ENCODE measurements around the gene SAMD4B. TPM values are rescaled to one million over a fixed set of nuclear protein-coding genes. Genes with fewer than 3 reads are reported as not detected.

The SAMD4B gene
- total and polyA plus RNA-seq, 9 of the 15 experiments (the other 6 are each of a cell fraction or from before 2014, with no cell fraction given), result 3.4 to 90.5 (median 38.0) TPM

- no peak for TF ChIP-seq VEZF1 (CRISPR knock-in tag; IDR thresholded peaks at IDR 0.05)
- 0 out of 2 replicates have a peak, but pooled peaks have one; percentile 22 for TF ChIP-seq FOXJ2 (tag; IDR thresholded peaks at IDR 0.05)
- peak; percentile 31 for TF ChIP-seq TAF1 (IDR thresholded peaks at IDR 0.05; ENCODE audit: control insufficient read depth, extremely low read depth, insufficient read depth, low read length, severe bottlenecking)
- no peak for TF ChIP-seq SREBF2 (CRISPR knock-in tag; IDR thresholded peaks at IDR 0.05)
- TF ChIP-seq BDP1 (IDR thresholded peaks at IDR 0.05; ENCODE audit: insufficient read depth, insufficient read length), result no peak
- no peak for TF ChIP-seq PTRF (tag; IDR thresholded peaks at IDR 0.05)
- TF ChIP-seq ILK (tag; IDR thresholded peaks at IDR 0.05; ENCODE audit: borderline replicate concordance, low read depth), result no peak
- TF ChIP-seq, protein P1, sequence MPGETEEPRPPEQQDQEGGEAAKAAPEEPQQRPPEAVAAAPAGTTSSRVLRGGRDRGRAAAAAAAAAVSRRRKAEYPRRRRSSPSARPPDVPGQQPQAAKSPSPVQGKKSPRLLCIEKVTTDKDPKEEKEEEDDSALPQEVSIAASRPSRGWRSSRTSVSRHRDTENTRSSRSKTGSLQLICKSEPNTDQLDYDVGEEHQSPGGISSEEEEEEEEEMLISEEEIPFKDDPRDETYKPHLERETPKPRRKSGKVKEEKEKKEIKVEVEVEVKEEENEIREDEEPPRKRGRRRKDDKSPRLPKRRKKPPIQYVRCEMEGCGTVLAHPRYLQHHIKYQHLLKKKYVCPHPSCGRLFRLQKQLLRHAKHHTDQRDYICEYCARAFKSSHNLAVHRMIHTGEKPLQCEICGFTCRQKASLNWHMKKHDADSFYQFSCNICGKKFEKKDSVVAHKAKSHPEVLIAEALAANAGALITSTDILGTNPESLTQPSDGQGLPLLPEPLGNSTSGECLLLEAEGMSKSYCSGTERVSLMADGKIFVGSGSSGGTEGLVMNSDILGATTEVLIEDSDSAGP (CRISPR knock-in tag; IDR thresholded peaks at IDR 0.05), result no peak
- TF ChIP-seq RBM34 (IDR thresholded peaks at IDR 0.05; ENCODE audit: borderline replicate concordance, insufficient read depth, low read length), result no peak
- TF ChIP-seq, protein P2, sequence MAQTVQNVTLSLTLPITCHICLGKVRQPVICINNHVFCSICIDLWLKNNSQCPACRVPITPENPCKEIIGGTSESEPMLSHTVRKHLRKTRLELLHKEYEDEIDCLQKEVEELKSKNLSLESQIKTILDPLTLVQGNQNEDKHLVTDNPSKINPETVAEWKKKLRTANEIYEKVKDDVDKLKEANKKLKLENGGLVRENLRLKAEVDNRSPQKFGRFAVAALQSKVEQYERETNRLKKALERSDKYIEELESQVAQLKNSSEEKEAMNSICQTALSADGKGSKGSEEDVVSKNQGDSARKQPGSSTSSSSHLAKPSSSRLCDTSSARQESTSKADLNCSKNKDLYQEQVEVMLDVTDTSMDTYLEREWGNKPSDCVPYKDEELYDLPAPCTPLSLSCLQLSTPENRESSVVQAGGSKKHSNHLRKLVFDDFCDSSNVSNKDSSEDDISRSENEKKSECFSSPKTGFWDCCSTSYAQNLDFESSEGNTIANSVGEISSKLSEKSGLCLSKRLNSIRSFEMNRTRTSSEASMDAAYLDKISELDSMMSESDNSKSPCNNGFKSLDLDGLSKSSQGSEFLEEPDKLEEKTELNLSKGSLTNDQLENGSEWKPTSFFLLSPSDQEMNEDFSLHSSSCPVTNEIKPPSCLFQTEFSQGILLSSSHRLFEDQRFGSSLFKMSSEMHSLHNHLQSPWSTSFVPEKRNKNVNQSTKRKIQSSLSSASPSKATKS (CRISPR knock-in tag; IDR thresholded peaks at IDR 0.05), result no peak
- no peak for TF ChIP-seq ETV5 (CRISPR knock-in tag; IDR thresholded peaks at IDR 0.05; ENCODE audit: low read depth)
- no peak for TF ChIP-seq ESRRA (IDR thresholded peaks at IDR 0.05; ENCODE audit: borderline replicate concordance, low read depth)
- TF ChIP-seq CBFB (CRISPR knock-in tag; IDR thresholded peaks at IDR 0.05), result no peak
- TF ChIP-seq SIX5 (IDR thresholded peaks at IDR 0.05; ENCODE audit: borderline replicate concordance in 1 of 2, insufficient read depth in 1 of 2, low read depth in 1 of 2, low read length in 2 of 2), result no peak
- no peak for TF ChIP-seq MTA3 (IDR thresholded peaks at IDR 0.05; ENCODE audit: borderline replicate concordance)
- 0 out of 2 replicates have a peak, but pooled peaks have one; percentile 35 for TF ChIP-seq SUPT5H (IDR thresholded peaks at IDR 0.05)
- no peak for TF ChIP-seq MCM7 (IDR thresholded peaks at IDR 0.05)
- TF ChIP-seq, protein P3, sequence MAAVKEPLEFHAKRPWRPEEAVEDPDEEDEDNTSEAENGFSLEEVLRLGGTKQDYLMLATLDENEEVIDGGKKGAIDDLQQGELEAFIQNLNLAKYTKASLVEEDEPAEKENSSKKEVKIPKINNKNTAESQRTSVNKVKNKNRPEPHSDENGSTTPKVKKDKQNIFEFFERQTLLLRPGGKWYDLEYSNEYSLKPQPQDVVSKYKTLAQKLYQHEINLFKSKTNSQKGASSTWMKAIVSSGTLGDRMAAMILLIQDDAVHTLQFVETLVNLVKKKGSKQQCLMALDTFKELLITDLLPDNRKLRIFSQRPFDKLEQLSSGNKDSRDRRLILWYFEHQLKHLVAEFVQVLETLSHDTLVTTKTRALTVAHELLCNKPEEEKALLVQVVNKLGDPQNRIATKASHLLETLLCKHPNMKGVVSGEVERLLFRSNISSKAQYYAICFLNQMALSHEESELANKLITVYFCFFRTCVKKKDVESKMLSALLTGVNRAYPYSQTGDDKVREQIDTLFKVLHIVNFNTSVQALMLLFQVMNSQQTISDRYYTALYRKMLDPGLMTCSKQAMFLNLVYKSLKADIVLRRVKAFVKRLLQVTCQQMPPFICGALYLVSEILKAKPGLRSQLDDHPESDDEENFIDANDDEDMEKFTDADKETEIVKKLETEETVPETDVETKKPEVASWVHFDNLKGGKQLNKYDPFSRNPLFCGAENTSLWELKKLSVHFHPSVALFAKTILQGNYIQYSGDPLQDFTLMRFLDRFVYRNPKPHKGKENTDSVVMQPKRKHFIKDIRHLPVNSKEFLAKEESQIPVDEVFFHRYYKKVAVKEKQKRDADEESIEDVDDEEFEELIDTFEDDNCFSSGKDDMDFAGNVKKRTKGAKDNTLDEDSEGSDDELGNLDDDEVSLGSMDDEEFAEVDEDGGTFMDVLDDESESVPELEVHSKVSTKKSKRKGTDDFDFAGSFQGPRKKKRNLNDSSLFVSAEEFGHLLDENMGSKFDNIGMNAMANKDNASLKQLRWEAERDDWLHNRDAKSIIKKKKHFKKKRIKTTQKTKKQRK (IDR thresholded peaks at IDR 0.05; ENCODE audit: borderline replicate concordance, low read depth, low read length), result no peak
- no peak for TF ChIP-seq IFI16 (CRISPR knock-in tag; IDR thresholded peaks at IDR 0.05)
Observed at GRCh38 chr19:39411081-39411831, 69.0 kb downstream of the SAMD4B start (continued).

Measured in K562 (cell line).